ENCODE results near the gene RAB2B.

GRCh38 chr14:21440859-21441258 lies 35.9 kb downstream of the RAB2B start:
- TF ChIP-seq POLR2A (IDR thresholded peaks at IDR 0.05) (no peak), CTCF (IDR thresholded peaks at IDR 0.05) (no peak)
